Gastrocnemius medialis (tissue), 4 donors: ENCODE results near the gene UAP1. TPM values are rescaled to one million over a fixed set of nuclear protein-coding genes. Genes with fewer than 3 reads are reported as not detected.

Source experiments
- ATAC-seq, 2 donors: fragments of 150-250 bp; one replicate each; pipeline ENCODE4 v1.9.1; 2016
- DNase-seq, 2 donors: peaks; one replicate each; pipeline ENCODE4 v3.0.0-alpha.2; 2019
- H3K27ac ChIP-seq, 4 donors: fragments of 200-600 bp; sonication (generic); 1 replicate in 1 of 4; 2 replicates in 3 of 4; pipeline ENCODE4 v1.5.1; 2016 to 2018; ENCODE audit warnings: mild to moderate bottlenecking in 2 of 4, moderate library complexity in 1 of 4
- H3K27me3 ChIP-seq, 3 donors: fragments of 200-600 bp; sonication (generic) in 2 of 3; 1 replicate in 1 of 3; 2 replicates in 2 of 3; pipeline versions ENCODE4 v1.5.1 to v1.6.0; 2016 to 2019; ENCODE audit warnings: mild to moderate bottlenecking in 1 of 3, moderate library complexity in 1 of 3
- H3K36me3 ChIP-seq, 2 donors: fragments of 200-600 bp; sonication (generic) in 1 of 2; one replicate each; pipeline ENCODE4 v1.5.1; 2017 to 2018
- H3K4me1 ChIP-seq, 2 donors: fragments of 200-600 bp; sonication (generic) in 1 of 2; one replicate each; pipeline ENCODE4 v1.5.1; 2016 to 2017; ENCODE audit warnings: mild to moderate bottlenecking in 2 of 2
- H3K4me3 ChIP-seq, 4 donors: fragments of 200-600 bp; sonication (generic) in 3 of 4; 1 replicate in 1 of 4; 2 replicates in 3 of 4; pipeline ENCODE4 v1.5.1; 2016 to 2019; ENCODE audit warnings: mild to moderate bottlenecking in 2 of 4
- H3K9me3 ChIP-seq, 3 donors: fragments of 200-600 bp; sonication (generic) in 2 of 3; 1 replicate in 1 of 3; 2 replicates in 2 of 3; pipeline ENCODE4 v1.5.1; 2016 to 2019
- POLR2A ChIP-seq, 2 donors: fragments of 450-650 bp; IDR thresholded peaks; one replicate each; pipeline ENCODE4 v1.6.1; 2017; ENCODE audit warnings: antibody characterized with exemption in 2 of 2, mild to moderate bottlenecking in 2 of 2, moderate library complexity in 2 of 2
- in situ Hi-C, 4 donors: fragments of 200-750 bp; cut with MboI; loops; one replicate each; pipeline versions ENCODE4 v1.15.0 to v1.8.0; 2017; ENCODE audit warnings: low sequenced_read_pairs in 4 of 4
- intact Hi-C: fragments of 100-400 bp; cut with DNase I; formaldehyde crosslinking; loops from one replicate; pipeline ENCODE4 v1.15.1; 2023; ENCODE audit warnings: low total_unique reads
- total RNA-seq, 4 donors: library from RNA; depleted of rRNA; stranded (reverse); fragments of >200 nt; gene quantifications; one replicate each; pipeline versions ENCODE4 v1.1.0 to v1.2.3, GENCODE V29; 2016
- TF ChIP-seq, protein P1 (sequence below), 5 experiments: fragments of 450-650 bp in 3 of 5; fragments of 200-600 bp in 2 of 5; sonication (generic) in 2 of 5; IDR thresholded peaks in 4 of 5; conservative IDR thresholded peaks in 1 of 5; 1 replicate in 4 of 5; 2 replicates in 1 of 5; pipeline ENCODE4 v1.5.1; 2016 to 2019; ENCODE audit warnings: antibody characterized with exemption in 5 of 5, mild to moderate bottlenecking in 3 of 5, moderate library complexity in 3 of 5

The UAP1 gene
- total RNA-seq, 4 donors from 2014 or later, result 29.2 to 57.3 (median 43.2) TPM

DNA sequence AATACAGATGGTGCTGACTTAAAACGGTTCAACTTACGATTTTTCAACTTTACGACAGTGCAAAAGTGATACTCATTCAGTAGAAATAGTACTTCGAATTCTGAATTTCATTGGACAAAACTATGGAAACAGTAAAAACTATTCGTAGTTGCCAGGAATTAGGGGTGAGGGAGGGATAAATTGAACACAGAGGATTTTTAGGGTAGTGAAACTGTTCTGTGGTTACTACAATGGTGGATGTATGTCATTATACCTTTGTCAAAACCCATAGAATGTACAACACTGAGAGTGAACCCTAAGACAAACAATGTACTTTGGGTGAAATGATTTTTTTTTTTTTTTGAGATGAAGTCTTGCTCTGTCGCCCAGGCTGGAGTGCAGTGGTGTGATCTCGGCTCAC, 78.2 kb downstream of the UAP1 start:
- intact Hi-C loops (no loop called here), in situ Hi-C loops (no loop called here)
- DNase-seq (no peak), ATAC-seq (no peak)
- H3K9me3 ChIP-seq, result no peaks in the 10 kb centered on the region
- no peak overlapping the region for H3K27ac ChIP-seq
- no peaks in the 10 kb centered on the region for H3K4me1 ChIP-seq
- no peaks in the 10 kb centered on the region for H3K36me3 ChIP-seq
- no peaks in the 10 kb centered on the region for H3K27me3 ChIP-seq
- no peak overlapping the region for H3K4me3 ChIP-seq
- TF ChIP-seq, protein P1, sequence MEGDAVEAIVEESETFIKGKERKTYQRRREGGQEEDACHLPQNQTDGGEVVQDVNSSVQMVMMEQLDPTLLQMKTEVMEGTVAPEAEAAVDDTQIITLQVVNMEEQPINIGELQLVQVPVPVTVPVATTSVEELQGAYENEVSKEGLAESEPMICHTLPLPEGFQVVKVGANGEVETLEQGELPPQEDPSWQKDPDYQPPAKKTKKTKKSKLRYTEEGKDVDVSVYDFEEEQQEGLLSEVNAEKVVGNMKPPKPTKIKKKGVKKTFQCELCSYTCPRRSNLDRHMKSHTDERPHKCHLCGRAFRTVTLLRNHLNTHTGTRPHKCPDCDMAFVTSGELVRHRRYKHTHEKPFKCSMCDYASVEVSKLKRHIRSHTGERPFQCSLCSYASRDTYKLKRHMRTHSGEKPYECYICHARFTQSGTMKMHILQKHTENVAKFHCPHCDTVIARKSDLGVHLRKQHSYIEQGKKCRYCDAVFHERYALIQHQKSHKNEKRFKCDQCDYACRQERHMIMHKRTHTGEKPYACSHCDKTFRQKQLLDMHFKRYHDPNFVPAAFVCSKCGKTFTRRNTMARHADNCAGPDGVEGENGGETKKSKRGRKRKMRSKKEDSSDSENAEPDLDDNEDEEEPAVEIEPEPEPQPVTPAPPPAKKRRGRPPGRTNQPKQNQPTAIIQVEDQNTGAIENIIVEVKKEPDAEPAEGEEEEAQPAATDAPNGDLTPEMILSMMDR (IDR thresholded peaks at IDR 0.05 in 4 of 5, conservative IDR thresholded peaks at IDR 0.05 in 1 of 5), result no peak
- TF ChIP-seq POLR2A (IDR thresholded peaks at IDR 0.05), result no peak

DNA sequence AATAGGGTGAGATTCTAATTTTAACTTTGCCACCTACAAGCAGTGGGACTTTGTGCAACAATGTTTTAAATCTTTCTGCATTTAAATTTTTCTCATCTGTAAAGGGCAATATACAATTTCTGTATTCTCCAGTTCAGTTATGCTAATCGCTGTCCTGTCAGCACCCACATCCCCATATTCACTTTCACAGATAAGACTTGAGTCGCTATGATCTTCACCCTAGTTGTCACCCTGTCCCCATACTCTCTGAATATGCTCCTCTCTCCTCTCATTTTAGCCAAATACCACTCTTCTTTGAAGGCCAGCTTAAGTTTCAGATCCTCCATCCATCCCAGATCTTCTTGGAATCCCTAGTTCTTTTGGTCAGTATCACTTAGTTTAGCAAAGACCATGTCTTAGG, 79.6 kb downstream of the UAP1 start:
- DNase-seq, result no peak
- no peaks in the 10 kb centered on the region for H3K4me1 ChIP-seq
- H3K27ac ChIP-seq, result no peak overlapping the region
- intact Hi-C loops (no loop called here), in situ Hi-C loops (no loop called here)
- H3K36me3 ChIP-seq, result no peaks in the 10 kb centered on the region
- H3K27me3 ChIP-seq, result no peaks in the 10 kb centered on the region
- no peaks in the 10 kb centered on the region for H3K9me3 ChIP-seq
- TF ChIP-seq, protein P1 (IDR thresholded peaks at IDR 0.05 in 4 of 5, conservative IDR thresholded peaks at IDR 0.05 in 1 of 5), result no peak
- no peak for TF ChIP-seq POLR2A (IDR thresholded peaks at IDR 0.05)
- no peak overlapping the region for H3K4me3 ChIP-seq
- no peak for ATAC-seq

DNA sequence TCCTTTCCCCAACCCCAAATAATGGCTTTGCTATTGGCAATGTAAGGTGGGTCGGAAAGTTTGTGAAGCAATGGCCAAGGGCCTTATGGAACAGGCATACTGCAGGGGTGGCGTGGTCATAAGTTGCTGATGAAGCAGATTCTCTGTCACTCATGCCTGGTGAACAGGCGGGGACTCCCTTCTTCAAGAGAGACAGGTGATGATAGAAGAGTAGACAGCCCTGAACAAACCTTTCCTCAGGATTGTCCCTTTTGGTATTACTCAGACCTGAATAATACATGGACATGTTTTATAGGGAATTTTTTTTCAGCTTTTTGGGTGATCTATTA, 83.4 kb downstream of the UAP1 start:
- DNase-seq, result no peak
- Histone ChIP-seq H3K36me3 (no peaks in the 10 kb centered on the region), H3K27me3 (no peaks in the 10 kb centered on the region)

DNA sequence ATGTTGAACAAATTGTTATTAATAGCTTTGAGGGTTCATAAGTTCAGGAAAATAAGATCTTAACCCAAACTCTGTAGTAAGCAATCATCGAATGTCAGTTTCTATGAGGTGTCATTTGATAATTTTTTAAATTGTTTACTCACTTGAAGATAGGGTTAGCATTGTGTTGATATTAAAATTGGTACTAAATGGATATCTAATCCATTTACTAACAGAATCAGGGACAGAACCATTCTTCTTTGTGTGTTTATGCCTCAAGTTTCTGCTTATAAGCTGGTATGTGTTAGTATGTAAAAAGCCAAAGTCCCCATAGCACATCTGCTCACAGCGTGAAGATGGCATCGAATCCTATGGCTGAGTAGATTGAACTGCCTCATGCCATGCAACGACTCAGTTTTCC, 84.1 kb downstream of the UAP1 start:
- no peaks in the 10 kb centered on the region for H3K27me3 ChIP-seq
- in situ Hi-C loops, result no loop called here
- no peaks in the 10 kb centered on the region for H3K9me3 ChIP-seq
- intact Hi-C loops, result no loop called here
- H3K36me3 ChIP-seq, result no peaks in the 10 kb centered on the region
- TF ChIP-seq, protein P1 (IDR thresholded peaks at IDR 0.05 in 4 of 5, conservative IDR thresholded peaks at IDR 0.05 in 1 of 5), result no peak
- no peak for TF ChIP-seq POLR2A (IDR thresholded peaks at IDR 0.05)
- no peaks in the 10 kb centered on the region for H3K4me1 ChIP-seq
- DNase-seq, result no peak
- ATAC-seq, result no peak
- H3K27ac ChIP-seq, result no peak overlapping the region
- no peak overlapping the region for H3K4me3 ChIP-seq

More for the DNA sequence above, 83.4 kb downstream of the UAP1 start:
- H3K4me3 ChIP-seq, result no peak overlapping the region
- intact Hi-C loops, result no loop called here
- no peaks in the 10 kb centered on the region for H3K4me1 ChIP-seq
- TF ChIP-seq, protein P1 (IDR thresholded peaks at IDR 0.05 in 4 of 5, conservative IDR thresholded peaks at IDR 0.05 in 1 of 5), result no peak
- TF ChIP-seq POLR2A (IDR thresholded peaks at IDR 0.05), result no peak
- no peak overlapping the region for H3K27ac ChIP-seq
- in situ Hi-C loops, result no loop called here
- ATAC-seq, result no peak
- no peaks in the 10 kb centered on the region for H3K9me3 ChIP-seq

DNA sequence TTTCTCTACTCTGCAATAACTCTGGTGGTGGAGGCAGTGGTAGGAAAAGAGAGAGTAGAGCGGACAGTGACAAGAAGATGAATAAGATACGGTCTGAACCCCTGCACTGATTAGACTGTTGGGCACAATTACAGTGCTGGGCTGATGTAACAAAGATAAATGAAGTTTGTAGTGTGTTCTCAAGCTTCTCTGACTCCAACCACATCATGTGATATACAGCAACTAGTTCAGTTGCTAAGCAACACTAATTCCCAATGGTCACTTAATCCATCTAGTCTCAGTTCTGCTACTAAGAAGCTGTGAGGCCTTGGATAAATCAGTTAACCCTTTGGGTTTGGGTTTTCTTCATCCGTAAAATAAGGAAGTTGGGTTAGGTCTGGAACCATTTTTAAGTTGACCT, 88.1 kb downstream of the UAP1 start:
- Histone ChIP-seq H3K4me3 (no peak overlapping the region), H3K27ac (no peak overlapping the region), H3K9me3 (no peaks in the 10 kb centered on the region), H3K4me1 (no peaks in the 10 kb centered on the region), H3K27me3 (no peaks in the 10 kb centered on the region), H3K36me3 (no peaks in the 10 kb centered on the region)
- in situ Hi-C loops (no loop called here), intact Hi-C loops (no loop called here)
- no peak for ATAC-seq
- TF ChIP-seq POLR2A (IDR thresholded peaks at IDR 0.05), result no peak
- TF ChIP-seq, protein P1 (IDR thresholded peaks at IDR 0.05 in 4 of 5, conservative IDR thresholded peaks at IDR 0.05 in 1 of 5), result no peak
- no peak for DNase-seq
